Measurements from ENCODE around the gene SLC16A8.

Gene SLC16A8

GRCh38 chr22:38028344-38029130 is 55.4 kb downstream of the SLC16A8 start:
- DNase-seq (ENCODE audit: low read depth): no peak
